ENCODE results near the gene CRX.
"Not testable (repeated sequence)": the region's sequence is repeated elsewhere in the genome, so short reads cannot be mapped to it uniquely, and the experiment has no call there.

CRX gene

DNA sequence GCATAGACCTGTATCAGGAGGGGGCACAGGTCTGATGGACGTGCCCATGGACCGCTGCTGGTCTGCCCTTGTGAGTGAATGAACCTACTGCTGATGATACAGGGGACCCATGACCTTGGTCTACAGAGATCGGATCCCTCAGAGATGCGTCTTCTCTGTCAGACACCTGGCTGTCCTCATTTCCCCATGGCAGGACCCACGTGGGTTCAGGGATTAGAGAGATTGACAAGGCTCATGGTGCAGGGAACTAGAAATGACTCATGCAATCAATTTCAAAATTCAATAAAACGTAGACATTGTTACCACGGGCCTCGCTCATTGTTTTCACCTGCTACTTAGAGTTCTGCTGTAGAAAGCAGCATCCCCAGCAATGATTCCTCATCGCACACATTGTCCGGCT, 16.4 kb upstream of the CRX start:
- no peak overlapping the region for H3K27ac ChIP-seq
- ChIA-PET POLR2A (ENCODE audit: low non-redundant PET) (no interaction called here), CTCF (no interaction called here)
- DNase-seq (ENCODE audit: low spot score) = no peak
- TF ChIP-seq, protein P1, sequence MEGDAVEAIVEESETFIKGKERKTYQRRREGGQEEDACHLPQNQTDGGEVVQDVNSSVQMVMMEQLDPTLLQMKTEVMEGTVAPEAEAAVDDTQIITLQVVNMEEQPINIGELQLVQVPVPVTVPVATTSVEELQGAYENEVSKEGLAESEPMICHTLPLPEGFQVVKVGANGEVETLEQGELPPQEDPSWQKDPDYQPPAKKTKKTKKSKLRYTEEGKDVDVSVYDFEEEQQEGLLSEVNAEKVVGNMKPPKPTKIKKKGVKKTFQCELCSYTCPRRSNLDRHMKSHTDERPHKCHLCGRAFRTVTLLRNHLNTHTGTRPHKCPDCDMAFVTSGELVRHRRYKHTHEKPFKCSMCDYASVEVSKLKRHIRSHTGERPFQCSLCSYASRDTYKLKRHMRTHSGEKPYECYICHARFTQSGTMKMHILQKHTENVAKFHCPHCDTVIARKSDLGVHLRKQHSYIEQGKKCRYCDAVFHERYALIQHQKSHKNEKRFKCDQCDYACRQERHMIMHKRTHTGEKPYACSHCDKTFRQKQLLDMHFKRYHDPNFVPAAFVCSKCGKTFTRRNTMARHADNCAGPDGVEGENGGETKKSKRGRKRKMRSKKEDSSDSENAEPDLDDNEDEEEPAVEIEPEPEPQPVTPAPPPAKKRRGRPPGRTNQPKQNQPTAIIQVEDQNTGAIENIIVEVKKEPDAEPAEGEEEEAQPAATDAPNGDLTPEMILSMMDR (conservative IDR thresholded peaks at IDR 0.05; ENCODE audit: low read depth) = no peak

DNA sequence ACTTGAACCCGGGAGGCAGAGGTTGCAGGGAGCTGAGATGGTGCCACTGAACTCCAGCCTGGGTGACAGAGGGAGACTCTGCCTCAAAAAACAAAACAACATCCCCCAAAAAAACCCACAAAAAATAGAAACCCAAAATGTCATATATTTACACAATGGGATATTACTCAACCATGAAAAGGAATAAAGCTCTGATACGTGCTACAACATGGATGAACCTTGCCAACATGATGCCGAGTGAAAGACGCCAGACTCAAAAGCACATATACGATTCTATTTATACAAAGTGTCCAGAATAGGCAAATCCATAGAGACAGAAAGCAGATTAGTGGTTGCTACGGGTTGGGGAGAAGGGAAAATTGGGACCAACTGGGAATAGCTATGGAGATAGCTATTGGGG, 15.3 kb upstream of the CRX start:
- POLR2A ChIA-PET (ENCODE audit: low non-redundant PET) = no interaction called here
- no peak for DNase-seq (ENCODE audit: low spot score)
- CTCF ChIA-PET = interaction anchor here (0.7 kb wide), 1 partner anchor 247 kb away, joined by 5 read pairs; no protein-coding TSS in a partner anchor
- H3K27ac ChIP-seq = no peak overlapping the region
- TF ChIP-seq, protein P1 (conservative IDR thresholded peaks at IDR 0.05; ENCODE audit: low read depth) = no peak

DNA sequence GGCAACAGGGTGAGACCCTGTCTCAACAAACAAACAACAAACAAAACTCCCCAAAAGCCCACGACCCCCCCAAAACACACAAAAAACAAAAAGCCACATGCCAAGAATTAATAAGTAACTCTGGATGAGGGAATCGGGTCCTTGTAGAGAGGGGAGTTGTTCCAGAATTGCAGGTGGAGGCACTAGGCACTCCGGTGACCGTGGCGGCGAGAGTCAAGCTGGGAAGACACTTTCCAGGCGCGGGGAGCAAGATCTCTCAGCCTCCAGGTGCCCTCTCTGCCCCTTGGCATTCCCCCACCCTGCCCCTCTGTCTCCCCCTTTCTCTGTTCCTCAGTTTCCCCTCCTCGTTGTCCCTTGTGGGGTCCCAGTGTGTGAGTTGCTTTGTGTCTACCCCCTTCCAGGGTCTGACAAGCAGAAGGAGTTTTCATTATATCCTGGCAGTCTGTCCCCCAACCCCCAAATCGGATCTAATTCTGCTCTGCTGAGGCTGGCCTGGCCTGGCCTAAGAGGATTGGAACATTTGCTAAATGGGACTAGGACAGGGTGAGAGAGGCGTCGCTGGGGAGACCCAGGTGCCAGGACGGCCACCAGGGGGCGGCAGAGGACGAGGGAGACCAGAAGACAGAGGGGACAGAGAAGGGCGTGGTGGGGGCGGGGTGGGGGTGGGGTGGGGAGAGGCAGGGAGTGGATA, 8.3 kb upstream of the CRX start:
- ChIA-PET POLR2A (ENCODE audit: low non-redundant PET) (no interaction called here), CTCF (interaction anchor here (1.0 kb wide), 1 partner anchor 50 kb away, joined by 5 read pairs; no protein-coding TSS in a partner anchor)
- TF ChIP-seq, protein P1 (conservative IDR thresholded peaks at IDR 0.05; ENCODE audit: low read depth) = peak; percentile 64
- peak; percentile 57 for DNase-seq (ENCODE audit: low spot score)
- H3K27ac ChIP-seq = no peak overlapping the region

DNA sequence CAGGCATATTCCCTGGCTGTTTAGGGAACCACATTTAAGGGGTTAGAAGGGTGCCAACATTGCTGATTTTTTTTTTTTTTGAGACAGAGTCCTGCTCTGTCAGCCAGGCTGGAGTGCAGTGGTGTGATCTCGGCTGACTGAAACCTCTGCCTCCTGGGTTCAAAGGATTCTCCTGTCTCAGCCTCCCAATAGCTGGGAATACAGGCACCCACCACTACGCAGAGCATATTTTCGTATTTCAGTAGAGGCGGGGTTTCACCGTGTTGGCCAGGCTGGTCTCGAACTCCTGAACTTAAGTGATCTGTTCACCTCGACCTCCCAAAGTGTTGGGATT, 7.8 kb upstream of the CRX start:
- TF ChIP-seq, protein P1 (conservative IDR thresholded peaks at IDR 0.05; ENCODE audit: low read depth) = peak; percentile 17; the same call in 1 of the 2 replicates
- POLR2A ChIA-PET (ENCODE audit: low non-redundant PET) = no interaction called here
- no peak overlapping the region for H3K27ac ChIP-seq
- no peak for DNase-seq (ENCODE audit: low spot score)
- CTCF ChIA-PET = interaction anchor here (0.7 to 1.0 kb wide), 4 partner anchors 11 to 471 kb away, joined by 3 to 5 read pairs (median 3); no protein-coding TSS in a partner anchor

DNA sequence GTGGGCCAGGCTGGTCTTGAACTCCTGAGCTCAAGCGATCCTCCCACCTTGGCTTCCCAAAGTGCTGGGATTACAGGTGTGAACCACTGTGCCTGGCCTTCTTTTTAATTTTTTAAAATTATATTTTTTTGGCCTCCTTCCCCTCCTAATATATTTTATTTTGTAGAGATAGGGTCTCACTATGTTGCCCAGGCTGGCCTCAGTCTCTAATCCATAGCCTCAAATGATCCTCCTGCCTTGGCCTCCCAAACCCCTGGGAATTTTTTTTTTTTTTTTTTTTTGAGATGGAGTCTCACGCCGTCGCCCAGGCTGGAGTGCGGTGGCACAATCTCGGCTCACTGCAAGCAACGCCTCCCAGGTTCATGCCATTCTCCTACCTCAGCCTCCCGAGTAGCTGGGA, 5.5 kb upstream of the CRX start:
- CTCF ChIA-PET = interaction anchor here (0.7 to 1.5 kb wide), 2 partner anchors 47 to 531 kb away, joined by 3 to 5 read pairs; no protein-coding TSS in a partner anchor
- POLR2A ChIA-PET (ENCODE audit: low non-redundant PET); H3K27ac ChIP-seq; DNase-seq (ENCODE audit: low spot score): not testable (repeated sequence)

DNA sequence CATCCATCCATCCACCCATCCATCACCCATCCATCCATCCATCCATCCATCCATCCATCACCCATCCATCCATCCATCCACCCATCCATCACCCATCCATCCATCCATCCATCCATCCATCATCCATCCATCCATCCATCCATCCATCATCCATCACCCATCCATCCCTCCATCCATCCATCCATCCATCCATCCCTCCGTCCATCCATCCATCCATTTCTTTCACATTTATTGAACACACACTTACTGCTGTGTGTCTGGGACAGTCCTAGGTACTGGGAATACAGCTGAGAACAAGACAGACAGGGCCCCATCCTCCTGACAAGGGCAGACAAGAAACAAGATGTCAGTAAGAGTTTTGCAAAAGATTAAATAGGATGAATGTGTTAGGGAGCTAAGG, 3.5 kb upstream of the CRX start:
- DNase-seq (ENCODE audit: low spot score); POLR2A ChIA-PET (ENCODE audit: low non-redundant PET); H3K27ac ChIP-seq; CTCF ChIA-PET: not testable (repeated sequence)

DNA sequence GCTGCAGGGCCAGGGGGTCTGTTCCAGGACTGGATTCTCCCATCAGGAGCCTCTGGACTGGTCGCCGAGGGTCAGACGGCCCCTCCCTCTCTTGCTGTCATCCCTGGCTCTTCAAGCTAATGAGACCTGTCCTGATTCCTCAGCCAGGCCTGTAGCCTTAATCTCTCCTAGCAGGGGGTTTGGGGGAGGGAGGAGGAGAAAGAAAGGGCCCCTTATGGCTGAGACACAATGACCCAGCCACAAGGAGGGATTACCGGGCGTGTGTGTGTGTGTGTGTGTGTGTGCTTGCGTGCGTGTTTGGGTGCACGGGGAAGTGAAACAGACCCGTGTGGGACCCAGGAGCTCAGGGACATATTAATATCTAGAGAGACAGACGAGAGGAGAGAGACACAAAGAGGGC, 1.9 kb upstream of the CRX start:
- no peak overlapping the region for H3K27ac ChIP-seq

More for the DNA sequence above, 1.9 kb upstream of the CRX start:
- ChIA-PET CTCF (no interaction called here), POLR2A (ENCODE audit: low non-redundant PET) (no interaction called here)
- TF ChIP-seq, protein P1 (conservative IDR thresholded peaks at IDR 0.05; ENCODE audit: low read depth) = no peak
- no peak for DNase-seq (ENCODE audit: low spot score)

All from RWPE1 (cell line).